SK-N-MC (cell line): ENCODE results near the gene IGFN1.

ENCODE experiments used
- EZH2 ChIP-seq: fragments of 200-600 bp; sonication (generic); IDR thresholded peaks from one replicate; pipeline ENCODE4 v1.6.1; 2017; ENCODE audit warnings: antibody characterized with exemption
- FOXP2 ChIP-seq: optimal IDR thresholded peaks from 2 replicates; pipeline ENCODE3; 2011; ENCODE audit warnings: mild to moderate bottlenecking, moderate library complexity; ENCODE audit not compliant: insufficient read depth; ENCODE audit errors: extremely low read length, control extremely low read depth
- POLR2AphosphoS5 ChIP-seq: IDR thresholded peaks from 2 replicates; pipeline ENCODE4 v1.6.1; 2012; ENCODE audit warnings: mild to moderate bottlenecking, low read depth, low read length, borderline replicate concordance

DNA sequence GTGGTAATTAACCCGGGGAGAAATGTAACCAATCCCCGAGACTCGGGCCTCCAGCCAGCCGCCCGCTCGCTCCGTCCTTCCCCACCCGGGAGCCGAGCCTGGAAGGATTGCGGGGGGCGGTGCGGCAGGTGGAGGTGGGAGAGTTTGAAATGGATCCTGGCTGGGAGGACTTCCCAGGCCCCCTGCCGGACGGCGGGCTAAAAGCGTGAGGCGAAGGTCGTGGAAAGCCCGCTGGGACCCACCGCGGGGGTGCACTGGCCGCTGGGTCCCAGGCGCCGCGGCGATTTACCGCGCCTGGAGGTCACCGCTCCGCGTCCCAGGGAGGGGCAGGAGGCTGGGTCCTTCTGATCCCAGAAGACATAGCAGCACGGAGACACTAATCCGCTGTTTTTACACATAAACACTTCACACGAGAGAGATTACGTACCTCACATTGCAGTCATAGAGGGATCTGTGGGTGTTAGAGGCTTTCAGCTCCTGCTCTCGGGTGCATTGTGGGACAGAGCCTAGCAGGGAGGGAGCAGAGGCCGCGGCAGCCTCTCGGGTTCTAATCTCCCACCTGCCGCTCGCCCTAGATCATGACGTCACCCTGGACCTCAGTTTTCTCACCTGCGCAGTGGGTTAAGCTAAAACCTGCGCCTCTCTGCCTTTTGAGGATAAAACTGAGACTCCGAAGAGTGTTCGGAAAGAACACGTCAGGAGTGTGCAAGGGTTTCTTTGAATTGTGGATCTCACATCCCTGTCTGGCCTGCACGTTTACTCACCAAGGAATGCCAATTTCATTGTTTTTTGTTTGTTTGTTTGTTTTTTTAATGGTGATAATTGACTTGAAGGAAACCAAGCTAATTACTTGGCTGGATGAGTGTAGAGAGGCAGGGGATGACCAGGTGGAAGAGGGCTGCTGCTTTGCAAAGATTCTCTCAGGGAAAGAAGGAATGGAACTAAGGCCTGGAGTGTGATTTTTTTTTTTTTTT lies 19.3 kb upstream of the IGFN1 start:
- no peak for TF ChIP-seq EZH2
- no peak for TF ChIP-seq POLR2AphosphoS5
- TF ChIP-seq FOXP2, result no peak
